GM11168 (cell line): ENCODE measurements around the gene SLC25A34.

ENCODE experiments used
- in situ Hi-C: fragments of 300-500 bp; cut with MboI; formaldehyde crosslinking; loops from one replicate; pipeline ENCODE4 v1.12.0; 2022; ENCODE audit warnings: low sequenced_read_pairs; ENCODE audit not compliant: unreplicated experiment

The SLC25A34 gene

GRCh38 chr1:15731735-15732685, 4.0 kb upstream of the SLC25A34 start:
- in situ Hi-C loops = no loop called here

DNA sequence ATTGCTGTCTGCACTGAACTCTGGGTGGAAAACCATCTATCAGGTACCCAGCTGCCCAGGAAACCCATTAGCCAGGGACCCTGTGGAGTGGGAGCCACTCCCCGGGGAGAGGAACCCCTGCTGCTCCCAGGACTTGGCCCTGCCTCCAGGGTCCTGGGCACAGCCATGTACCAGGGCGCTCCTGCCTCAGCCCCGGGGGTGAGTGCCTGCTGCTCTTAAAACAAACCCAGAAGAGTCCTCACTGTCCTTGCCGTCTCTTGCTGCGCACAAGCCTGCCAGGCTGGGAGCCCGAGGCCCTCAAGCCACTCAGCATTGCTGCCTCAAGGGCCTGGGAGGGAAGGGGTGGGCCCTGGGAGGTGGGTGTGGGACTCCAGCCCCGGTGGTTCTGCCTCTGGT, 3.4 kb upstream of the SLC25A34 start:
- in situ Hi-C loops = no loop called here

DNA sequence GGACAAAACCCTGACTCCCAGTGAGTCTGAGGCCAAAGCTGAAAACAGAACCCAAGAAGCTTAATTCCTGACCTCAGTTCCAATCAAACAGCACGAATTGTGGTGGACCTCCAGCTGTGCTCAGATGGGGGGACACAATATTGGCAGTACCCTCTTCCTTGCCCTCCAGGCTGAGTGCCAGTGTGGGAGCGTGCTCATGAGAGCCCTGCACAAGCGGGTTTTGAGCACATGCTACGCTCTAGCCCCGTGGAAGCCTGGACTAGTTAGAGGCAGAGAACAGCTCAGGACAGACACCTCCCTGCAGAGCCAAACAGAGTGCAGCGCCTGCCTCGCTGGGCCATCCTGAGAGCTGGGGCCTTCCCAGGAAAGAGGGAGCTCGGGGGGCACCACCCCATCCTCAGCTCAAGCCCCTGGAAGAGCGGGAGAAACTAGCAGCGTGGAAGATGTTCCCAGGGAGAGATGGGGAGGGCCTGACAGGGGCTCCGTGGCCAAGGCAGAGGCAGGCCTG, 2.8 kb upstream of the SLC25A34 start:
- in situ Hi-C loops = no loop called here

DNA sequence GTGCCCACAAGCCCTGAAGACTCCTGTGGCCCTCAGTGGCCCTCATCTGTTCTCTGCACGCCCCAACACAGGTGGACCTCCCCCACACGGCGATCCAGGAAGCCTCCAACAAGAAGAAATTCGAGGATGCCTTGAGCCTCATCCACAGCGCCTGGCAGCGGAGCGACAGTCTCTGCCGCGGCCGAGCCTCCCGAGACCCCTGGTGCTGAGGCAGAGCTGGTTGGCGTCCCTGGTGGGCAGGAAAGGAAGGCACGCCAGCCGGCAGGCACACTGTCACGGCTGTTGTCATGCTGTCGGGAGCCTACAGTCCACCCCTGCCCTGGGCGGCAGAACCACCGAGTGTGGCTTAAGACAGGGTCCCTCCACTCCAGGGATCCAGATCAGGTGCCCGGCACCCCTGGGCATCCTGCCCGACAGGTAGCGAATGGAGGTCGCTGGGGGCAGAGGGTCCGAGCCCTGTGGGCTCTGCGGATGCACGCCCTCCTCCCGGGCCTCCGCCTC, 2.3 kb upstream of the SLC25A34 start:
- in situ Hi-C loops = no loop called here

GRCh38 chr1:15734296-15734695, 1.8 kb upstream of the SLC25A34 start:
- in situ Hi-C loops = no loop called here

GRCh38 chr1:15734901-15735300, 1.2 kb upstream of the SLC25A34 start:
- in situ Hi-C loops = no loop called here

GRCh38 chr1:15735304-15736037, 587 bp upstream of the SLC25A34 start:
- in situ Hi-C loops = no loop called here

GRCh38 chr1:15736892-15737261, 819 bp downstream of the SLC25A34 start:
- in situ Hi-C loops = no loop called here

DNA sequence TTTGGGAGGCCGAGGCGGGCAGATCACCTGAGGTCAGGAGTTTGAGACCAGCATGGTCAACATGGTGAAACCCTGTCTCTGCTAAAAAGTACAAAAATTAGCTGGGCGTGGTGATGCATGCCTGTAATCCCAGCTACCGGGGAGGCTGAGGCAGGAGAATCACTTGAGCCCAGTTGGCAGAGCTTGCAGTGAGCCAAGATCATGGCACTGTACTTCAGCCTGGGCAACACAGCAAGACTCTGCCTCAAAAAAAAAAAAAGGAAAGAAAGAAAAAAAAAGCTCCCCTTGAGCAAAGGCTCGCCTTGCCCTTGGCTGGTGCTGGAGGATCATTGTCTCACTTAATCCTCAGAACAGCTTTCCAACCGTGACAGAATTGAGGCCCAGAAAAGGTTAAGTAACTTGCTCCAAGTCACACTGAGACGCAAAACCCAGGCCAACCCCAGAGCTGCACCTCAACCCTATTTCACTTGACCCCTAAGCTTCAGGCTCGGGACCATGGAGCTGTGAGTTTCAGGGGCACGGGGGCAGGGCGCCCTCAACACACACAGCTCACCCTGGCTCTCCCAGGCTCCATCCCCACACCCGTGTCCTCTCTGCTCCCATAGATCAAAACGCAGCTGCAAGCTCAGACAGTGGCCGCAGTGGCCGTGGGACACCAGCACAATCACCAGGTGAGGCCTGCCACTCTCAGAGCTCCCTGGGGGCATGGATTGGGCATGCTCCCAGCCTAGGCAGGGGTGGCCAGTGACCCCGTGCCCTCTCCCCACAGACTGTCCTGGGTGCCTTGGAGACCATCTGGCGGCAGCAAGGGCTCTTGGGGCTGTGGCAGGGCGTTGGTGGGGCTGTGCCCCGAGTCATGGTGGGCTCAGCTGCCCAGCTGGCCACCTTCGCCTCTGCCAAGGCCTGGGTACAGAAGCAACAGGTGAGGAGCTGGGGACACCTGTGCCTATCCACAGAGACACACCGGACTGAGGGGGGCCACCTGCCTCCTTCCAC, 1.6 kb downstream of the SLC25A34 start:
- in situ Hi-C loops = no loop called here

- in situ Hi-C loops = no loop called here
Measured at GRCh38 chr1:15738416-15739113, 2.5 kb downstream of the SLC25A34 start.

- in situ Hi-C loops = no loop called here
Measured at GRCh38 chr1:15739259-15739658, 3.2 kb downstream of the SLC25A34 start.

DNA sequence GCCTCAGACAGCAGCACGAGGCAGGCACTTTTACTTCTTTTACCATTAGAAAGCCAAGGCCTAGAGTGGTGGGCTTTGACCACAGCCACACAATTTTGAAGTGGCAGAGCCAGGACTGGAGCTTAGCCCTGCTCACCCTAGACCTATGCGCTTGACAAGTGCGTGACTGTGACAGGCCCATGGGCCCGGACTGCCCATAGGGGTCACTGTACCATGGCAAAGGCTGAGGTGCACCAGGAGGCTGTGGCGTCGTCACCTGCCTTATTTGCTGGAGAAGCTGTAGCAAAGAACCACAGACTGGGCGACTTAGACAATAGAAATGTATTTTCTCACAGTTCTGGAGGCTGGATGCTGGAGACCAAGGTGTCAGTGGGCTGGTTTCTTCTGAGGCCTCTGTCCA, 3.7 kb downstream of the SLC25A34 start:
- in situ Hi-C loops = no loop called here

- in situ Hi-C loops = no loop called here
Measured at GRCh38 chr1:15740924-15741850, 5.1 kb downstream of the SLC25A34 start.

DNA sequence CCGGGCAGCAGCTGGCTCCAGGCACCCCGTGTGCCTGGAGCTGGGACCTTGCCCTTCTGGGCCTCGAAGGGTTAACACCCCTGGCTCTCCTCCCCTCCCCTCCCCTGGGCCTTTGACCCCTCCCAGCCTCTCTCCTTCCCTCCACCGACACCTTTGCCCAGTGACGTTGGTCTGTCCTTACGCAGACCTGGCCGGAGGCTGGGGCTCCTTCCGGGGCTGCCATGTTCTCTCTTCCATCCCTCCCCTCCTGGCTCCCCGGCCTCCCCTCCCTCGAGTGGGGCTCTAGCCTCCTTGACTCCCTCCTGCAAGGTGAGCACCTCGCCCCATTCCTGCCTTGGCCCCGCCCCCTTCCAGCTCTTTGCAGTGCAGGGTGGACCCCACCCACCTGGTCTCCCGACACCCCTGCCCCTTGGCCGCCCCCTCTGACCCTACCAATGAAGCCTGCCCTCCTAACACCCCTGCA, 6.3 kb downstream of the SLC25A34 start, which contains the start of gene TMEM82:
TSS of gene TMEM82 (plus strand) at position 161 of the 463 bp plus-strand sequence. CDS start at position 222, 61 bp downstream.
- in situ Hi-C loops = no loop called here

- in situ Hi-C loops = no loop called here
Measured at GRCh38 chr1:15744122-15744679, 8.1 kb downstream of the SLC25A34 start.

GRCh38 chr1:15747378-15747777, 11.3 kb downstream of the SLC25A34 start:
- in situ Hi-C loops = no loop called here

DNA sequence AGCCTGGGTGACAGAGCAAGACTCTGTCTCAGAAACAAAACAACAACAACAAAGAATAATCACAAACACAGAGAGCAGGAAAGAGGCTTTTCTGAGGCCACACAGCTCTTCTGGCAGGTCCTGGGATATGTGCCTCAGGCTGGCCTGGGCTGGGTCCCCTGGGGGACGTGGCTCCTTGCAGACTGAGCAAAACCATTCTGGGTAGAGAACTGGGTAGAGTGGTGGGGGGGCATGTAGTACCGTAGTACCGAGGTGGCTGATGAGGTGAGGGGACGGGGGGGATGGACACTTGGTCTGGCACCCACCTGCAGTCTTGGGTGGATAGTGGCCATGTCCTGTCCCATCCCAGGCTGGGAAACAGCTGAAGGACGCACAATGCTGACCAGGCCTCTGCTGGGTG, 12.2 kb downstream of the SLC25A34 start:
- in situ Hi-C loops = no loop called here
